Spleen (tissue), 7 donors: Measurements from ENCODE around the gene PELI3.

ENCODE experiments used
- POLR2A ChIP-seq, 3 donors: fragments of 450-650 bp; IDR thresholded peaks; one replicate each; pipeline ENCODE4 v1.5.1; 2017; ENCODE audit warnings: antibody characterized with exemption in 3 of 3, mild to moderate bottlenecking in 1 of 3
- POLR2AphosphoS5 ChIP-seq, 3 donors: sonication (generic); formaldehyde crosslinking; IDR thresholded peaks; one replicate each; pipeline ENCODE4 v1.5.1; 2017; ENCODE audit warnings: antibody characterized with exemption in 3 of 3
- TF ChIP-seq, protein P1 (sequence below), 11 experiments: fragments of 200-600 bp in 7 of 11; fragments of 450-650 bp in 4 of 11; sonication (generic) in 4 of 11; IDR thresholded peaks in 8 of 11; conservative IDR thresholded peaks in 3 of 11; 1 replicate in 7 of 11; 2 replicates in 4 of 11; pipeline versions ENCODE4 v1.4.0 to v1.8.0; 2016 to 2021; ENCODE audit warnings: antibody characterized with exemption in 11 of 11, inconsistent platforms in 4 of 11, mild to moderate bottlenecking in 1 of 11
- donor health status: DM: no; HTN: no; CAD: no; lungs with moderate emphysema.
- donor health status: DM: no; HTN: no; CAD: no.
- donor health status: DM: no; HTN: no; CAD: no.

DNA sequence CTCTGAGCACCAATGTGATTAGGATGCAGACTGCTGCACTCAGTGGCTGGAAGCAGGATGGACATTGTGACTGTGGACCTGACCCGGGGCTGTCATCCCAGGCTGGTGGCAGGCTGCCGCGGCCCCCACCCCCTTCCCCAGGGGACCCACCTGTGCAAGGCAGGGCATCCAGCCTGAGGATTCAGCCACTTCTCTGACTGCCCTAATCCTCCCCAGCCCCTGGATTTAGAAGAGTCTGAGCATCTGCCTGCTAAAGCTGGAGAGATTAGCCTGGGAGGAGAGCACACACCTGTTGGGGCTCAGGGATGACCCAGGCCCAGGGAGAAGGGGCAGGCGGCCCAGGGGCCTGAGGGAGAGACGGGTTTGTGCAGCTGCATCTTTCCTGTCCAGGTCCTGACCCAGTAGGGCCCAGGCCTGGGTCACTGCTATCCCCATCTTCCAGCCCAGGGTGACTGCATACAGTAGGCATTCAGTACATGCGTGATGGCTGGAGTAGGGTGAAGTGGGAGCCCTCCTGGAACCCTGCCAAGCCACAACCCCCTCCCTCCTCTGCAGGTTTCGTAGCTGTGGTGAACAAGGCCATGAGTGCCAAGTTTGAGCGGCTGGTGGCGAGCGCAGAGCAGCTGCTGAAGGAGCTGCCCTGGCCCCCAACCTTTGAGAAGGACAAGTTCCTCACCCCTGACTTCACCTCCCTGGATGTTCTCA lies 25.6 kb downstream of the PELI3 start:
- no peak for TF ChIP-seq POLR2A (IDR thresholded peaks at IDR 0.05)
- TF ChIP-seq, protein P1, sequence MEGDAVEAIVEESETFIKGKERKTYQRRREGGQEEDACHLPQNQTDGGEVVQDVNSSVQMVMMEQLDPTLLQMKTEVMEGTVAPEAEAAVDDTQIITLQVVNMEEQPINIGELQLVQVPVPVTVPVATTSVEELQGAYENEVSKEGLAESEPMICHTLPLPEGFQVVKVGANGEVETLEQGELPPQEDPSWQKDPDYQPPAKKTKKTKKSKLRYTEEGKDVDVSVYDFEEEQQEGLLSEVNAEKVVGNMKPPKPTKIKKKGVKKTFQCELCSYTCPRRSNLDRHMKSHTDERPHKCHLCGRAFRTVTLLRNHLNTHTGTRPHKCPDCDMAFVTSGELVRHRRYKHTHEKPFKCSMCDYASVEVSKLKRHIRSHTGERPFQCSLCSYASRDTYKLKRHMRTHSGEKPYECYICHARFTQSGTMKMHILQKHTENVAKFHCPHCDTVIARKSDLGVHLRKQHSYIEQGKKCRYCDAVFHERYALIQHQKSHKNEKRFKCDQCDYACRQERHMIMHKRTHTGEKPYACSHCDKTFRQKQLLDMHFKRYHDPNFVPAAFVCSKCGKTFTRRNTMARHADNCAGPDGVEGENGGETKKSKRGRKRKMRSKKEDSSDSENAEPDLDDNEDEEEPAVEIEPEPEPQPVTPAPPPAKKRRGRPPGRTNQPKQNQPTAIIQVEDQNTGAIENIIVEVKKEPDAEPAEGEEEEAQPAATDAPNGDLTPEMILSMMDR (IDR thresholded peaks at IDR 0.05 in 8 of 11, conservative IDR thresholded peaks at IDR 0.05 in 3 of 11): no peak
- TF ChIP-seq POLR2AphosphoS5 (IDR thresholded peaks at IDR 0.05): no peak
